NCI-H2227 treated with DMSO at 0.1 percent for 48 hours (cell line): ENCODE measurements around the gene COL11A1.
"Not testable (repeated sequence)": the region's sequence is repeated elsewhere in the genome, so short reads cannot be mapped to it uniquely, and the experiment has no call there.

Source experiments
- DNase-seq: peaks from one replicate; lab custom pipeline; 2025; lab: John Stamatoyannopoulos, UW

The COL11A1 gene

GRCh38 chr1:103075316-103076000, 32.9 kb downstream of the COL11A1 start:
- no peak for DNase-seq

- DNase-seq = no peak
Measured at GRCh38 chr1:103074224-103074623, 34.1 kb downstream of the COL11A1 start.

GRCh38 chr1:103069201-103069600, 39.1 kb downstream of the COL11A1 start:
- DNase-seq = no peak

GRCh38 chr1:103063921-103064320, 44.4 kb downstream of the COL11A1 start:
- DNase-seq = no peak

- DNase-seq = no peak
Measured at GRCh38 chr1:103058391-103058790, 49.9 kb downstream of the COL11A1 start.

GRCh38 chr1:103056423-103056822, 51.9 kb downstream of the COL11A1 start:
- no peak for DNase-seq

GRCh38 chr1:103028110-103028509, 80.2 kb downstream of the COL11A1 start:
- not testable (repeated sequence) for DNase-seq

- DNase-seq = no peak
Measured at GRCh38 chr1:103025858-103026409, 82.4 kb downstream of the COL11A1 start.

GRCh38 chr1:103024051-103024450, 84.3 kb downstream of the COL11A1 start:
- DNase-seq = no peak

GRCh38 chr1:103002005-103002404, 106.3 kb downstream of the COL11A1 start:
- no peak for DNase-seq

- no peak for DNase-seq
Measured at GRCh38 chr1:102978874-102979273, 129.4 kb downstream of the COL11A1 start.

- no peak for DNase-seq
Measured at GRCh38 chr1:102977292-102977691, 131.0 kb downstream of the COL11A1 start.

- no peak for DNase-seq
Measured at GRCh38 chr1:102970496-102971078, 137.7 kb downstream of the COL11A1 start.

GRCh38 chr1:102967786-102968185, 140.5 kb downstream of the COL11A1 start:
- DNase-seq = no peak

- DNase-seq = no peak
Measured at GRCh38 chr1:102961549-102961948, 146.8 kb downstream of the COL11A1 start.

GRCh38 chr1:102954576-102954975, 153.7 kb downstream of the COL11A1 start:
- no peak for DNase-seq

GRCh38 chr1:102952400-102952799, 155.9 kb downstream of the COL11A1 start:
- DNase-seq = no peak

- DNase-seq = no peak
Measured at GRCh38 chr1:102942324-102942723, 166.0 kb downstream of the COL11A1 start.

- no peak for DNase-seq
Measured at GRCh38 chr1:102941366-102941947, 166.9 kb downstream of the COL11A1 start.

- no peak for DNase-seq
Measured at GRCh38 chr1:102937401-102937800, 170.9 kb downstream of the COL11A1 start.

- DNase-seq = not testable (repeated sequence)
Measured at GRCh38 chr1:102933362-102933761, 175.0 kb downstream of the COL11A1 start.

- DNase-seq = no peak
Measured at GRCh38 chr1:102919659-102920058, 188.7 kb downstream of the COL11A1 start.

- DNase-seq = no peak
Measured at GRCh38 chr1:102901996-102902395, 206.3 kb downstream of the COL11A1 start.
